ENCODE measurements around the gene LCN1. TPM values are rescaled to one million over a fixed set of nuclear protein-coding genes. Genes with fewer than 3 reads are reported as not detected.

The LCN1 gene
- total RNA-seq, 1 donor from 2014 or later: not detected

DNA sequence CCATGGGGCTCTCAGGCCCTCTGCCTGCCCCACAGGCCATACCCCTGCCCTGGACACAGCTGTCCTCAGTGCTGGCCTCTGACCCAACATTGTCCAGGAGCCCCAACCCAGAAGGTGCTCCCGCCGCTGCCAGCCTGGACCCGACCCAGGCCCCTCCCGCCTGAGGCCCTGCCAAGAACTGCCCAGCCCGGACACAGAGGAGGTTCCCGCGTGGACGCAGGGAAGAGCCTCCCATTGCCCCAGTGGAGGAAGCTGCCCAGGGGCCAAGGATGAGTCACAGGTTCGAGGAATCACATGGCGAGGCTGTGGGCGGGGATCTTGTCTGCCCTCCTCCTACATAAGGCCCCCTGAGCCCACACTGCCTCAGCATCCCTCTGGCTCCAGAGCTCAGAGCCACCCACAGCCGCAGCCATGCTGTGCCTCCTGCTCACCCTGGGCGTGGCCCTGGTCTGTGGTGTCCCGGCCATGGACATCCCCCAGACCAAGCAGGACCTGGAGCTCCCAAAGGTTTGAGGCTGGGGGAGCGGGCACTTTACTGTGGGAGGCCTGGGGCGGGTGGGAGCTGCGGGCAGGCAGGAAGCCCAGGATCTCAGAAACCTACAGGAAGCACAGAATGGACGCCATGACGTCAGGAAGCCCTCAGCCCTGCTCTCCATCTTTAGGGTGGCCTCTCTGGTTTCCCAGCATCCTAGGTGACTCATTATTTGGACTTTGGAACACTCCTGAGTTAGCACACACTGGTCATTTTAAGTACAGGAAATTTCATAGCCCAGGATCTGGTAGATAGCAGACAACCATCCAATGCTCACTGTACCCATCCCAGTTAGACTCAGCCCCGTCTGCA lies 40.4 kb downstream of the LCN1 start, which contains the start of gene PAEP:
Gene PAEP (plus strand): TSS at position 366 of the 844 bp plus-strand sequence.
- Mint-ChIP-seq H3K4me3 (no peak within 1 kb of the TSS), H3K9me3 (no peaks in the 10 kb centered on the region), H3K27ac (no peak within 1 kb of the TSS), H3K27me3 (ENCODE audit: insufficient read depth, low read depth) (peaks cover 10% of the 10 kb centered on the region), H3K4me1 (no peaks in the 10 kb centered on the region), H3K36me3 (no peaks in the 10 kb centered on the region)
- no peaks in the 10 kb centered on the region for H4K20me1 ChIP-seq (ENCODE audit: low read depth)
- no peak within 1 kb of the TSS for H3K4me3 ChIP-seq
- no peak for DNase-seq (ENCODE audit: low spot score)
- no peaks in the 10 kb centered on the region for H3K27me3 ChIP-seq
- no peaks in the 10 kb centered on the region for H3F3A ChIP-seq (ENCODE audit: low read depth)
- no peak within 1 kb of the TSS for H2AFZ ChIP-seq (replicated peaks)
- no peak for TF ChIP-seq EZH2phosphoT487 (IDR thresholded peaks at IDR 0.05)
- no peak for TF ChIP-seq EZH2 (IDR thresholded peaks at IDR 0.05)
- TF ChIP-seq, protein P1, sequence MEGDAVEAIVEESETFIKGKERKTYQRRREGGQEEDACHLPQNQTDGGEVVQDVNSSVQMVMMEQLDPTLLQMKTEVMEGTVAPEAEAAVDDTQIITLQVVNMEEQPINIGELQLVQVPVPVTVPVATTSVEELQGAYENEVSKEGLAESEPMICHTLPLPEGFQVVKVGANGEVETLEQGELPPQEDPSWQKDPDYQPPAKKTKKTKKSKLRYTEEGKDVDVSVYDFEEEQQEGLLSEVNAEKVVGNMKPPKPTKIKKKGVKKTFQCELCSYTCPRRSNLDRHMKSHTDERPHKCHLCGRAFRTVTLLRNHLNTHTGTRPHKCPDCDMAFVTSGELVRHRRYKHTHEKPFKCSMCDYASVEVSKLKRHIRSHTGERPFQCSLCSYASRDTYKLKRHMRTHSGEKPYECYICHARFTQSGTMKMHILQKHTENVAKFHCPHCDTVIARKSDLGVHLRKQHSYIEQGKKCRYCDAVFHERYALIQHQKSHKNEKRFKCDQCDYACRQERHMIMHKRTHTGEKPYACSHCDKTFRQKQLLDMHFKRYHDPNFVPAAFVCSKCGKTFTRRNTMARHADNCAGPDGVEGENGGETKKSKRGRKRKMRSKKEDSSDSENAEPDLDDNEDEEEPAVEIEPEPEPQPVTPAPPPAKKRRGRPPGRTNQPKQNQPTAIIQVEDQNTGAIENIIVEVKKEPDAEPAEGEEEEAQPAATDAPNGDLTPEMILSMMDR (IDR thresholded peaks at IDR 0.05): no peak
- no peak within 1 kb of the TSS for H3K27ac ChIP-seq
- H3K9me3 ChIP-seq (ENCODE audit: low read depth): no peaks in the 10 kb centered on the region
- no peak within 1 kb of the TSS for H3K4me2 ChIP-seq
- no peaks in the 10 kb centered on the region for H3K4me1 ChIP-seq
- H3K79me2 ChIP-seq (ENCODE audit: low read depth): no peaks in the 10 kb centered on the region
- no peak within 1 kb of the TSS for H3K9ac ChIP-seq
- no peaks in the 10 kb centered on the region for H3K36me3 ChIP-seq

DNA sequence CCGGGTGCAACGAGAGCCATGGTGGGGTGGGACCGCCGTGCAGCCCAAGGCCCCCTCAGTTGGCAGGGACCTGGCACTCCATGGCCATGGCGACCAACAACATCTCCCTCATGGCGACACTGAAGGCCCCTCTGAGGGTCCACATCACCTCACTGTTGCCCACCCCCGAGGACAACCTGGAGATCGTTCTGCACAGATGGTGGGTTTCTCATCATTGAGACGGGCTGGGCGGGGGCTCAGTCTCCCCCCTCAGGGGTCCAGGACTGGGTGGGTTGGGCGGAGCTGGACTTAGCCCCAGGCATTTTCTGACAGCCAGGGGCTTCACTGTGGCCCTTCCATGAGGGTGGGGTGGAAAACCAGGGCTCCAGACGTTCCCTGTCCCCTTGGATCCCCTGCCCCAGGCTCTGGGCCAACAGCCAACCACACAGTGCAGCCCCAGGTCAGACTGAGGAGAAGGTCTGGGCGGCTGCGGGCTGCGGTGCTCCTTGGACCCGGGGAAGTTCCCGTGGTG lies 41.0 kb downstream of the LCN1 start:
- H3K36me3 ChIP-seq: no peaks in the 10 kb centered on the region
- no peak overlapping the region for H3K4me2 ChIP-seq
- no peaks in the 10 kb centered on the region for H3K9me3 Mint-ChIP-seq
- H2AFZ ChIP-seq (replicated peaks): no peak overlapping the region
- no peak overlapping the region for H3K27ac ChIP-seq
- no peak overlapping the region for H3K27ac Mint-ChIP-seq
- no peak overlapping the region for H3K4me3 Mint-ChIP-seq
- H4K20me1 ChIP-seq (ENCODE audit: low read depth): no peaks in the 10 kb centered on the region
- no peaks in the 10 kb centered on the region for H3K4me1 ChIP-seq
- H3K4me3 ChIP-seq: no peak overlapping the region
- no peaks in the 10 kb centered on the region for H3K36me3 Mint-ChIP-seq
- H3K27me3 ChIP-seq: no peaks in the 10 kb centered on the region
- no peaks in the 10 kb centered on the region for H3K9me3 ChIP-seq (ENCODE audit: low read depth)
- TF ChIP-seq EZH2 (IDR thresholded peaks at IDR 0.05): no peak
- TF ChIP-seq, protein P1 (IDR thresholded peaks at IDR 0.05): no peak
- no peak for TF ChIP-seq EZH2phosphoT487 (IDR thresholded peaks at IDR 0.05)
- H3K9ac ChIP-seq: no peak overlapping the region
- H3K27me3 Mint-ChIP-seq (ENCODE audit: insufficient read depth, low read depth): peaks cover 10% of the 10 kb centered on the region
- no peaks in the 10 kb centered on the region for H3F3A ChIP-seq (ENCODE audit: low read depth)
- H3K79me2 ChIP-seq (ENCODE audit: low read depth): no peaks in the 10 kb centered on the region
- H3K4me1 Mint-ChIP-seq: no peaks in the 10 kb centered on the region
- no peak for DNase-seq (ENCODE audit: low spot score)

DNA sequence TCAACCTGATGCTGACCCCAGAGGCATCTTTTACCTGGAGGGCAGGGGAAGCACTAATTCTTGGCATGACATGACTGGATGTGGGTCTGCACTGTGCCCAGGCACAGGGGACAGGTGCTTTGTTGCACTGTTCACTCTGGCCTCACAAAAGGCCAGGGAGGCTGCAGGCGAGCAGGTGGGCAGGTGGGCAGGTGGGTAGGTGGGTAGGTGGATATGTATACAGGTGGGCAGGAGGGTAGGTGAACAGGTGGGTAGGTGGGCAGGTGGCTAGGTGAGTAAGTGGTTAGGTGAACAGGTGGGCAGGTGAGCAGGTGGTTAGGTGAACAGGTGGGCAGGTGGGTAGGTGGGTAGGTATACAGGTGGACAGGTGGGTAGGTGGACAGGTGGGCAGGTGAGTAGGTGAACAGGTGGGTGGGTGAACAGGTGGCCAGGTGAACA lies 41.8 kb downstream of the LCN1 start:
- DNase-seq (ENCODE audit: low spot score): no peak
- Histone ChIP-seq H3F3A (ENCODE audit: low read depth) (no peaks in the 10 kb centered on the region), H3K4me1 (no peaks in the 10 kb centered on the region), H3K4me3 (no peak overlapping the region), H3K27me3 (no peaks in the 10 kb centered on the region), H3K4me2 (no peak overlapping the region), H3K79me2 (ENCODE audit: low read depth) (no peaks in the 10 kb centered on the region), H4K20me1 (ENCODE audit: low read depth) (no peaks in the 10 kb centered on the region), H3K36me3 (no peaks in the 10 kb centered on the region), H3K27ac (no peak overlapping the region), H2AFZ (replicated peaks) (no peak overlapping the region), H3K9ac (no peak overlapping the region), H3K9me3 (ENCODE audit: low read depth) (no peaks in the 10 kb centered on the region)
- H3K4me1 Mint-ChIP-seq: no peaks in the 10 kb centered on the region
- H3K4me3 Mint-ChIP-seq: no peak overlapping the region
- TF ChIP-seq EZH2 (IDR thresholded peaks at IDR 0.05): no peak
- TF ChIP-seq, protein P1 (IDR thresholded peaks at IDR 0.05): no peak
- TF ChIP-seq EZH2phosphoT487 (IDR thresholded peaks at IDR 0.05): no peak
- no peaks in the 10 kb centered on the region for H3K36me3 Mint-ChIP-seq
- no peak overlapping the region for H3K27ac Mint-ChIP-seq
- no peaks in the 10 kb centered on the region for H3K9me3 Mint-ChIP-seq
- peaks cover 10% of the 10 kb centered on the region for H3K27me3 Mint-ChIP-seq (ENCODE audit: insufficient read depth, low read depth)

Measured in neural progenitor cell (in vitro differentiated cells).